Measurements from ENCODE around the gene ZNF746.

The ZNF746 gene

DNA sequence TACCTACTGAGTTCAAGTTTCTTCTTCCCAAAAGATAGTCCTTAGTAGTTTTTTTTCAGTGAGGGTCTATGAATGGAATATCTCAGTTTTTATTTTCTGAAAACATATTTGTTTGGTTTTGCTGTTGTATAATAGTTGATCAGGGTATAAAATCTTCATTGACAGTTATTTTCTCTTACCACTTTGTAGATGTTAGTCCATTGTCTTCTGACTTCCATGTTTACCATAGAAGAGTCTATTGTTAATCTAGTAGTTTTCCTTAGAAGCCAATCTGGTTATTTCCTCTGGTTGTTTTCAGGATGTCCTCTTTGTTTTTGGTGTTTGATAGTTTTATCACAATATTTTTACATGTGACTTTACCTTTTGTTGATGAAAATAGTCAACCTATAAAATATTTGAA is 31.2 kb downstream of the ZNF746 start:
- H3K4me2 ChIP-seq (ENCODE audit: low read depth, low read length) = no peak overlapping the region
- TF ChIP-seq EZH2 (optimal IDR thresholded peaks at IDR 0.05; ENCODE audit: low read depth, low read length) = no peak
- TF ChIP-seq EZH2phosphoT487 (IDR thresholded peaks at IDR 0.05; ENCODE audit: low read length) = no peak
- TF ChIP-seq CTCF (IDR thresholded peaks at IDR 0.05; ENCODE audit: low read length) = no peak
- DNase-seq = no peak
- no peaks in the 10 kb centered on the region for H3F3A ChIP-seq (ENCODE audit: insufficient read depth, low read length)
- H3K79me2 ChIP-seq (ENCODE audit: low read length) = no peaks in the 10 kb centered on the region
- no peak overlapping the region for H2AFZ ChIP-seq (ENCODE audit: low read length)
- no peaks in the 10 kb centered on the region for H3K36me3 ChIP-seq (replicated peaks; ENCODE audit: insufficient read depth, low read length)
- no peak overlapping the region for H3K9ac ChIP-seq (ENCODE audit: low read length)
- no peaks in the 10 kb centered on the region for H4K20me1 ChIP-seq (ENCODE audit: insufficient read depth, low read length)
- no peak overlapping the region for H3K4me3 ChIP-seq (ENCODE audit: low read length)
- H3K27ac ChIP-seq (ENCODE audit: low read length) = no peak overlapping the region
- H3K27me3 ChIP-seq (replicated peaks; ENCODE audit: insufficient read depth, low read length) = no peaks in the 10 kb centered on the region; the same call in 1 of the 2 replicates
- no peaks in the 10 kb centered on the region for H3K4me1 ChIP-seq (ENCODE audit: low read length)
- no peaks in the 10 kb centered on the region for H3K9me2 ChIP-seq (replicated peaks; ENCODE audit: insufficient read depth, low read length)
- H3K9me3 ChIP-seq (replicated peaks; ENCODE audit: insufficient read depth, low read length) = no peaks in the 10 kb centered on the region

GRCh38 chr7:149463500-149464161 is 34.0 kb downstream of the ZNF746 start:
- no peak overlapping the region for H3K27ac ChIP-seq (ENCODE audit: low read length)
- H3K9me3 ChIP-seq (replicated peaks; ENCODE audit: insufficient read depth, low read length) = no peaks in the 10 kb centered on the region
- TF ChIP-seq CTCF (IDR thresholded peaks at IDR 0.05; ENCODE audit: low read length) (no peak), EZH2phosphoT487 (IDR thresholded peaks at IDR 0.05; ENCODE audit: low read length) (no peak), EZH2 (optimal IDR thresholded peaks at IDR 0.05; ENCODE audit: low read depth, low read length) (no peak)
- no peak overlapping the region for H3K4me3 ChIP-seq (ENCODE audit: low read length)
- H3K36me3 ChIP-seq (replicated peaks; ENCODE audit: insufficient read depth, low read length) = no peaks in the 10 kb centered on the region
- no peaks in the 10 kb centered on the region for H3K9me2 ChIP-seq (replicated peaks; ENCODE audit: insufficient read depth, low read length)
- H3K9ac ChIP-seq (ENCODE audit: low read length) = no peak overlapping the region
- H3K4me1 ChIP-seq (ENCODE audit: low read length) = peaks cover 10% of the 10 kb centered on the region; the same call in 1 of the 2 replicates
- H3F3A ChIP-seq (ENCODE audit: insufficient read depth, low read length) = peaks cover 3% of the 10 kb centered on the region; the same call in 1 of the 2 replicates
- no peak overlapping the region for H2AFZ ChIP-seq (ENCODE audit: low read length)
- H3K79me2 ChIP-seq (ENCODE audit: low read length) = peaks cover 10% of the 10 kb centered on the region
- no peak for DNase-seq
- no peak overlapping the region for H3K4me2 ChIP-seq (ENCODE audit: low read depth, low read length)
- H4K20me1 ChIP-seq (ENCODE audit: insufficient read depth, low read length) = no peaks in the 10 kb centered on the region
- no peaks in the 10 kb centered on the region; the same call in 1 of the 2 replicates for H3K27me3 ChIP-seq (replicated peaks; ENCODE audit: insufficient read depth, low read length)

- no peaks in the 10 kb centered on the region; the same call in 1 of the 2 replicates for H3K27me3 ChIP-seq (replicated peaks; ENCODE audit: insufficient read depth, low read length)
- no peaks in the 10 kb centered on the region for H3K9me2 ChIP-seq (replicated peaks; ENCODE audit: insufficient read depth, low read length)
- TF ChIP-seq EZH2 (optimal IDR thresholded peaks at IDR 0.05; ENCODE audit: low read depth, low read length) (no peak), CTCF (IDR thresholded peaks at IDR 0.05; ENCODE audit: low read length) (no peak), EZH2phosphoT487 (IDR thresholded peaks at IDR 0.05; ENCODE audit: low read length) (no peak)
- H3K4me2 ChIP-seq (ENCODE audit: low read depth, low read length) = no peak overlapping the region
- H4K20me1 ChIP-seq (ENCODE audit: insufficient read depth, low read length) = no peaks in the 10 kb centered on the region
- peaks cover 25% of the 10 kb centered on the region for H3K79me2 ChIP-seq (ENCODE audit: low read length)
- H3K36me3 ChIP-seq (replicated peaks; ENCODE audit: insufficient read depth, low read length) = no peaks in the 10 kb centered on the region
- no peak overlapping the region for H3K27ac ChIP-seq (ENCODE audit: low read length)
- peaks cover 3% of the 10 kb centered on the region; the same call in 1 of the 2 replicates for H3F3A ChIP-seq (ENCODE audit: insufficient read depth, low read length)
- peaks cover 12% of the 10 kb centered on the region; the same call in 1 of the 2 replicates for H3K4me1 ChIP-seq (ENCODE audit: low read length)
- no peaks in the 10 kb centered on the region for H3K9me3 ChIP-seq (replicated peaks; ENCODE audit: insufficient read depth, low read length)
- H2AFZ ChIP-seq (ENCODE audit: low read length) = no peak overlapping the region
- H3K4me3 ChIP-seq (ENCODE audit: low read length) = no peak overlapping the region
- no peak overlapping the region for H3K9ac ChIP-seq (ENCODE audit: low read length)
- no peak for DNase-seq
Measured at GRCh38 chr7:149462101-149462520, 35.5 kb downstream of the ZNF746 start.
